Measurements from ENCODE around the gene DDX50.

The DDX50 gene

GRCh38 chr10:68988530-68989316 is 87.6 kb downstream of the DDX50 start, which contains the start of gene KIFBP:
Gene KIFBP (plus strand): TSS chr10:68988803. CDS start chr10:68988833, 30 bp downstream.
- peak; percentile 88 to 97 (median 89) for DNase-seq

DNA sequence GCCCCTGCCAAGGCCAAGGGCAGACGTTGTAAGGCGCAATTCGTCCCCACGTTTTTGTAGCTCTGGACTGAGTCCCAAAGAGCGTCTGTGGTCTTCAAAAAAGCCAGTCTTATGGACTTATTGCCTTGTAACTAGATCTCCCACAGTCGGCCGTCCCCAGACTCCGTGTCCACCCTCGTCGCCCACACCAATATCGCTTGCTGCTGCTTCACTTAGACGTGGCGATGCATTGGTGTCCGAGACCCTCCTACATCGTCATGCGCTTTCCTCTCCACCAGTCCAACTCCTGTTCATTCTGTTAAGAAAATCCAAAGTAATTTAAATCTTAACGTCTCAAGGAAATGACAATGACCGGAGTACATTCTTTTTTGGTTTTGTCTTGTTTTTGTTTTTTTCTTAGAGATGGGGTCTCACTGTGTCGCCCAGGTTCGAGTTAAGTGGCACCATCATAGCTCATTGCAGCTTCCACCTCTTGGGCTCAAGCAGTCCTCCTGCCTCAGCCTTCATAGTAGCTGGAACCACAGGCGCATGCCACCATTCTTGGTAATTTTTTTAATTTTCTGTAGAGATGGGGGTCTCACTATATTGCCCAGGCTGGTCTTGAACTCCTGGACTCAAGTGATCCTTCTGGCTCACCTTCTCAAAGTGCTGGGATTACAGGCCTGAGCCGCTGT is 88.3 kb downstream of the DDX50 start:
- DNase-seq: peak in 1 of 3 experiments; percentile 47

GRCh38 chr10:68992636-68993440 is 91.7 kb downstream of the DDX50 start:
- no peak for DNase-seq
